Type B pancreatic cell (in vitro differentiated cells): Measurements from ENCODE around the gene PEX26. TPM values are rescaled to one million over a fixed set of nuclear protein-coding genes. Genes with fewer than 3 reads are reported as not detected.
"Not testable (repeated sequence)": the region's sequence is repeated elsewhere in the genome, so short reads cannot be mapped to it uniquely, and the experiment has no call there.

ENCODE experiments used
- DNase-seq: peaks from one replicate; pipeline ENCODE4 v3.0.0; 2021; ENCODE audit warnings: mixed read lengths; ENCODE audit not compliant: unreplicated experiment; ENCODE audit errors: extremely low spot score
- H3K27ac Mint-ChIP-seq: 2 replicates; pipeline ENCODE4 v1.8.0; 2021; ENCODE audit warnings: mild to moderate bottlenecking, mixed read lengths
- H3K27me3 Mint-ChIP-seq: 2 replicates; pipeline ENCODE4 v1.8.0; 2021; ENCODE audit warnings: mixed read lengths
- H3K36me3 Mint-ChIP-seq: 2 replicates; pipeline ENCODE4 v1.8.0; 2021; ENCODE audit warnings: mixed read lengths
- H3K4me1 Mint-ChIP-seq: one replicate; pipeline ENCODE4 v1.8.0; 2021; ENCODE audit warnings: mixed read lengths; ENCODE audit not compliant: unreplicated experiment
- H3K4me3 Mint-ChIP-seq: 2 replicates; pipeline ENCODE4 v1.8.0; 2021; ENCODE audit warnings: mild to moderate bottlenecking, mixed read lengths
- H3K9me3 Mint-ChIP-seq: 2 replicates; pipeline ENCODE4 v1.8.0; 2021; ENCODE audit warnings: mixed read lengths
- total RNA-seq: library from RNA; stranded (reverse); gene quantifications from 2 replicates; pipeline ENCODE4 v1.2.1, GENCODE V29; 2021; ENCODE audit warnings: low replicate concordance
- TF ChIP-seq, protein P1 (sequence below): fragments of 200-600 bp; sonication (generic); conservative IDR thresholded peaks from 2 replicates; pipeline ENCODE4 v1.5.0; 2021; ENCODE audit warnings: antibody characterized with exemption, mild to moderate bottlenecking

The PEX26 gene
- total RNA-seq, 1 donor from 2014 or later: 46.3 TPM

DNA sequence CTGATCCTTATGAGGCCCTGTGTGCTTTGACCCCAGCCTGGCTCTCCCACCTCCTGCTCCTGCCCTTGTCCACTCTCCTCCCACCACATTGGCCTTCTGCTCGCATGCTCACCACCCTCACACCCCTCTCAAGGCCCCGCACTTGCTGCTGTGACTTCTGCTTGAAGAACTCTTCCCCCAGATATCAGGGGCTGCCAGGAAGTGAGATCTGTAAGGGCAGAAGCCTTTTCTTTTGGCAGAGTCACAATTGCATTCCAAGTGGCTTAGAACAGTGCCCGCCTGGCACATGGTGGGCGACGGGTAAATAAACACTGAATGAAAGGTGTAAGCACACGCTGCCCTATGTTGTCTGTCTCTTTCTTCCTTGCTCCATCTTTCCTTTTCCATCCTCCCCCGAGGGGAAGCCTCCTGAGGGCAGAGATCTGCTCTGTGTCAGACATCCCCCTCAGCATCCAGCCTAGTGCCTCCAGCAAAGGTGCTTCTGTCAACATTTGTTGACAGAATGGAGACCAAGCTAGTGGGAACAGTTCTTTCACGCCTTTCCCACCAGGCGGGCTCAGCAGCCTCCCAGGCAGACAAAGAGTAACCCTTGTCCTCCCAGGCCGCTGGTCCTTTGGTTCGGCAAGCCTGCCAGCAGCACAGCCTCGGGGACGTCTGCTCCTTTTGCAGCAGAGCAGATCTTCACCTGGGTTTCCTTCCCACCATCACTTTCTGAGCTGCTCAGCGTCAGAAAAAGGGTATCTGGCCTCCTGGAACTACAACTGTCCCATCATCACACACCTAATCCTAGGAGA lies 10.0 kb upstream of the PEX26 start:
- Mint-ChIP-seq H3K9me3 (no peaks in the 10 kb centered on the region), H3K27ac (peak overlapping the region; percentile 37), H3K27me3 (peaks cover 23% of the 10 kb centered on the region), H3K4me1 (peaks cover 5% of the 10 kb centered on the region), H3K4me3 (no peak overlapping the region), H3K36me3 (no peaks in the 10 kb centered on the region)
- TF ChIP-seq, protein P1, sequence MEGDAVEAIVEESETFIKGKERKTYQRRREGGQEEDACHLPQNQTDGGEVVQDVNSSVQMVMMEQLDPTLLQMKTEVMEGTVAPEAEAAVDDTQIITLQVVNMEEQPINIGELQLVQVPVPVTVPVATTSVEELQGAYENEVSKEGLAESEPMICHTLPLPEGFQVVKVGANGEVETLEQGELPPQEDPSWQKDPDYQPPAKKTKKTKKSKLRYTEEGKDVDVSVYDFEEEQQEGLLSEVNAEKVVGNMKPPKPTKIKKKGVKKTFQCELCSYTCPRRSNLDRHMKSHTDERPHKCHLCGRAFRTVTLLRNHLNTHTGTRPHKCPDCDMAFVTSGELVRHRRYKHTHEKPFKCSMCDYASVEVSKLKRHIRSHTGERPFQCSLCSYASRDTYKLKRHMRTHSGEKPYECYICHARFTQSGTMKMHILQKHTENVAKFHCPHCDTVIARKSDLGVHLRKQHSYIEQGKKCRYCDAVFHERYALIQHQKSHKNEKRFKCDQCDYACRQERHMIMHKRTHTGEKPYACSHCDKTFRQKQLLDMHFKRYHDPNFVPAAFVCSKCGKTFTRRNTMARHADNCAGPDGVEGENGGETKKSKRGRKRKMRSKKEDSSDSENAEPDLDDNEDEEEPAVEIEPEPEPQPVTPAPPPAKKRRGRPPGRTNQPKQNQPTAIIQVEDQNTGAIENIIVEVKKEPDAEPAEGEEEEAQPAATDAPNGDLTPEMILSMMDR: no peak
- DNase-seq: no peak

DNA sequence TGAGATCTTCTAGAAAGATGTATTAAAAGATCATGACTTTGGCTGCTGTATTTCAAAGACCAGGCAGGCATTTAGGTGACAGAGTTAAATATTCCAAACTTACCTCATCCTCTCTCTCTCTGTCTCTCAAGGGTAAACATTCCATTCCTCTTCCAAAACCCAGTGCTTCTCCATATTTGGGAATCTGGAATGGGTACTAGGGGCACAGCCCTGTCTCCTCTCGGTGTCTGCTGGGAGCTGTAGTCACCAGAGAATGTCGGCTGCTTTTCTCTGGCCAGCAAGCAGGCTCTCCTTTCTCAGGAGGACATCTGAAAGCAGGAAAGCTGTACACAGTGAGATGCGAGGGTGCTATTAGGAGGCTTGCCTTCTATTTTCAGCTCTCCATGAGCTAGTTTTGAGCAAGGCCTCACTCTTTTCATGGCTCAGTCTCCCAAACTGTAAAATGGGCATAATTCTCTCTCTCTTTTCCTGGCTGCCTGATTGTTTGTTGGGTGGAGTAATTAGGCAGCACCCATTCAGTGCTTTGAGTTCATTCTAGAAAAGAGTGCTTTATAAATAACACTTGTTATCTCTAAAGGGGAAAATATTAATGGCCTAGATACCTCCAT lies 9.3 kb upstream of the PEX26 start:
- Mint-ChIP-seq H3K9me3 (no peaks in the 10 kb centered on the region), H3K4me1 (peaks cover 5% of the 10 kb centered on the region), H3K27ac (peak overlapping the region; percentile 1), H3K27me3 (peaks cover 23% of the 10 kb centered on the region), H3K36me3 (no peaks in the 10 kb centered on the region), H3K4me3 (no peak overlapping the region)
- TF ChIP-seq, protein P1: no peak
- no peak for DNase-seq

GRCh38 chr22:18069041-18069440 lies 8.7 kb upstream of the PEX26 start:
- H3K27me3 Mint-ChIP-seq: peaks cover 23% of the 10 kb centered on the region
- no peak overlapping the region for H3K4me3 Mint-ChIP-seq
- H3K36me3 Mint-ChIP-seq: no peaks in the 10 kb centered on the region
- no peak overlapping the region for H3K27ac Mint-ChIP-seq
- H3K4me1 Mint-ChIP-seq: peaks cover 5% of the 10 kb centered on the region
- no peak for DNase-seq
- no peaks in the 10 kb centered on the region for H3K9me3 Mint-ChIP-seq
- TF ChIP-seq, protein P1: no peak

DNA sequence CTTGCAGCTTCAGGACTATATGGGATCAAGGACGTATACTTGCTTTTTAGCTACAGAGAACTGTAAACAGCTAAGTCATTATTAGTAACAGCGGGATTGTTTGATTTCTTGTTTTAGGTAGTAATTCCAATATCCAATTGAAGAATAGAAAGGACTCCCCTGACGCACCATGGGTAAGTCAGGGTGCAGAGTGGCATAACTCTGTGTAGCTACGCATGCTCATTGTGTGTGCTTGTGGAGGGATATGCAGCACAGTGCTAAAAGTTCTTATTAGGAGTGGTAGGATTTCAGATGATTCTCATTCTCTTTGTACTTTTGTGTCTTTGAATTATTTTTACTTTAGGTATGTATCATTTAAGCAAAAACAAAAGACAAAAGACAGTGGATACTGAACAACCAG lies 7.7 kb upstream of the PEX26 start:
- peaks cover 5% of the 10 kb centered on the region for H3K4me1 Mint-ChIP-seq
- no peak overlapping the region for H3K4me3 Mint-ChIP-seq
- H3K27ac Mint-ChIP-seq: no peak overlapping the region
- TF ChIP-seq, protein P1: no peak
- no peaks in the 10 kb centered on the region for H3K9me3 Mint-ChIP-seq
- H3K36me3 Mint-ChIP-seq: no peaks in the 10 kb centered on the region
- no peak for DNase-seq
- peaks cover 19% of the 10 kb centered on the region for H3K27me3 Mint-ChIP-seq

DNA sequence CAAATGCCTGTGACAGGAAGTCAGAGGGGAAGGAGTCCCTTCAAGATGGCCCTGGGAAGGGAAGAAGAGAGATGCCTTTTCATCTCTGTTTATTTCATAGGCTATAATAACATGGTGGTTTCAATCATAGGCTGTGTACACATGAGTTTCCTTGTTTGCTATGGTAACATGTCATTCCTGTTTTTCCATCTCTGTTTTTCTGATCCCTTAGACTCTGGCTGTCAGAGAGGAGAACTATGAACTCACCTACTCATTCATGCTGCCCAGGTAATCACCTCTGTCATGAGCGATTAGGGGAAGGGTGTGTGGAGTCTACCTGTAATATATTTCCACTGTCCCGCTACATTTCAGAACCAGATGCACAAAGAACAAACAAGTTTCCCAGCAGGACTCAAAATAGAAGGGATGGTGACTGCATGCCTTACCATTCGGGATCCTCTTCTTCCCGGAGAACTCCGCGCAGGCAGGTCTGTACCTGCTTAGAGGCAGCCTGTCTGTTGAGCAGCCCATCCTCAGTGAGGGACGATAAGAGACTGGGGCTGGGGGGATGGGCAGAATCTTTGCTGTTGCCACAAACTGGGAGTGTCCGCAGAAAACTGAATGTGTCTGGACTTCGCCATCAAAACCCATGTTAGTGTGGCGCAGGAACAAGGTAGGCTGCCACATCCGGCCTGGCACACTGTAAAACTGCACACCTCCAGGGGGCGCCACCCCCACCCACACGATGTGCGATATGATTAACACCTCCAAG lies 7.1 kb upstream of the PEX26 start:
- Mint-ChIP-seq H3K36me3 (no peaks in the 10 kb centered on the region), H3K27me3 (peaks cover 14% of the 10 kb centered on the region), H3K9me3 (no peaks in the 10 kb centered on the region), H3K4me1 (peaks cover 6% of the 10 kb centered on the region), H3K27ac (peak overlapping the region; percentile 42), H3K4me3 (peak overlapping the region; percentile 34)
- DNase-seq: no peak
- TF ChIP-seq, protein P1: peak; percentile 61

DNA sequence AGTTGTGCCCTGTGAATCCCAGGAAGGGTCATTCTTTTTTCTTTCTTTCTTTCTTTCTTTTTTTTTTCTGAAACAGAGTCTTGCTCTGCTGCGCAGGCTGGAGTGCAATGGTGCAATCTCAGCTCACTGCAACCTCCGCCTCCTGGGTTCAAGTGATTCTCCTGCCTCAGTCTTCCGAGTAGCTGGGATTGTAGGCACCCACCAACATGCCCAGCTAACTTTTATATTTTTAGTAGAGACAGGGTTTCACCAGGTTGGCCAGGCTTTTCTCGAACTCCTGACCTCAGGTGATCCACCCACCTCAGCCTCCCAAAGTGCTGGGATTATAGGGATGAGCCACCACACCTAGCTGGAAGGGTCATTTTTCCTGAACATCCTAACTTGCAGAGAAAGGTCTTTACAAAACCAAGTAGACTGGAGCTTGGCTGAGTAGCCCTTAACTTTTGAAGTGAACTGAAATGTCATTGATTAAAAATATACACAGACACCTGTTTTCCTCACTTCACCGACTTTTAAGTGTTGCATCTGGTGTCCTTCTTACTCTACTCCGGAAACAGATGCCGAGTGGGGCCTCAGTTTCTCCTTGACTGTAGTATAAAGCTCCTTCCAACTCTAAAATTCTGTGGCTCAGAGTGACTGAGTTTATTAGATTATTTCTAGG lies 6.4 kb upstream of the PEX26 start:
- H3K27me3 Mint-ChIP-seq: peaks cover 11% of the 10 kb centered on the region
- H3K4me1 Mint-ChIP-seq: peaks cover 11% of the 10 kb centered on the region
- H3K9me3 Mint-ChIP-seq, H3K36me3 Mint-ChIP-seq, H3K27ac Mint-ChIP-seq, H3K4me3 Mint-ChIP-seq, DNase-seq: not testable (repeated sequence)
